Prostate gland (tissue), 2 donors: Measurements from ENCODE around the gene ASPDH.

ENCODE experiments used
- POLR2A ChIP-seq: fragments of 450-650 bp; IDR thresholded peaks from one replicate; pipeline ENCODE4 v1.6.1; 2016; ENCODE audit warnings: antibody characterized with exemption, mild to moderate bottlenecking
- POLR2AphosphoS5 ChIP-seq: sonication (generic); formaldehyde crosslinking; IDR thresholded peaks from one replicate; pipeline ENCODE4 v1.6.1; 2017; ENCODE audit warnings: antibody characterized with exemption
- TF ChIP-seq, protein P1 (sequence below), 4 experiments: fragments of 200-600 bp in 2 of 4; fragments of 450-650 bp in 2 of 4; sonication (generic) in 2 of 4; IDR thresholded peaks; 1 replicate in 3 of 4; 2 replicates in 1 of 4; pipeline ENCODE4 v1.5.1; 2016 to 2019; ENCODE audit warnings: antibody characterized with exemption in 4 of 4, mild to moderate bottlenecking in 2 of 4, moderate library complexity in 2 of 4

DNA sequence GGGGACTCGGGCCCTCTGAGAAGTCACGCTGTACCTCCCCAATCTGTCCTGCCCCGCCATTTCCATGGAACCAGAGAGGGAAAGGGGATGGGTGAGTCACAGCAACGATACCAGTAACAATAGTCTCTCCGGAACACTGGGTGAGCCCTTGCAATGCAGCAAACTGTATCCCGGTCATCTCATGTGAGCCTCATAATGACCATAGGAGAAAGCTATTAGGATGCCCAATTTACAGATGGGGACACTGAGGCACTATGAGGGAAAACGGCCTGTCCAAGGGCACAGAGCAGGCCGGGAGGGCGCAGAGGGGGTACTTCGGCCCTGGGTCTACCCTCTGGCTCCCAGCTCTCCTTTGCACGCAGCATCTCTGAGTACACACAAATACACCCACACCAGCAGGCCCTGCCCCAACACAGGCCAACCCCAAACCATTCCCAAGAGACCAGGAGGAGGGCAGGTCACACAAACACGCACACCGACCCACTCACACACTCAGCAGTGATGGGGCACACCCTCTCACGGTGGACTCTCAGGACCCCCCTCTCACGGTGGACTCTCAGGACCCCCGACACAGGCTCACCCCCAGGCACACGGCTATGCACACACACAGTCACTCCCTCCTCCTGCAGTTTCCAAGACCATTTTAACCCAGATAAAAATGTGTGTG is 36.3 kb upstream of the ASPDH start:
- no peak for TF ChIP-seq POLR2A
- TF ChIP-seq, protein P1, sequence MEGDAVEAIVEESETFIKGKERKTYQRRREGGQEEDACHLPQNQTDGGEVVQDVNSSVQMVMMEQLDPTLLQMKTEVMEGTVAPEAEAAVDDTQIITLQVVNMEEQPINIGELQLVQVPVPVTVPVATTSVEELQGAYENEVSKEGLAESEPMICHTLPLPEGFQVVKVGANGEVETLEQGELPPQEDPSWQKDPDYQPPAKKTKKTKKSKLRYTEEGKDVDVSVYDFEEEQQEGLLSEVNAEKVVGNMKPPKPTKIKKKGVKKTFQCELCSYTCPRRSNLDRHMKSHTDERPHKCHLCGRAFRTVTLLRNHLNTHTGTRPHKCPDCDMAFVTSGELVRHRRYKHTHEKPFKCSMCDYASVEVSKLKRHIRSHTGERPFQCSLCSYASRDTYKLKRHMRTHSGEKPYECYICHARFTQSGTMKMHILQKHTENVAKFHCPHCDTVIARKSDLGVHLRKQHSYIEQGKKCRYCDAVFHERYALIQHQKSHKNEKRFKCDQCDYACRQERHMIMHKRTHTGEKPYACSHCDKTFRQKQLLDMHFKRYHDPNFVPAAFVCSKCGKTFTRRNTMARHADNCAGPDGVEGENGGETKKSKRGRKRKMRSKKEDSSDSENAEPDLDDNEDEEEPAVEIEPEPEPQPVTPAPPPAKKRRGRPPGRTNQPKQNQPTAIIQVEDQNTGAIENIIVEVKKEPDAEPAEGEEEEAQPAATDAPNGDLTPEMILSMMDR (IDR thresholded peaks at IDR 0.05): no peak
- no peak for TF ChIP-seq POLR2AphosphoS5
